ENCODE data around the gene SLF2.

Gene SLF2

DNA sequence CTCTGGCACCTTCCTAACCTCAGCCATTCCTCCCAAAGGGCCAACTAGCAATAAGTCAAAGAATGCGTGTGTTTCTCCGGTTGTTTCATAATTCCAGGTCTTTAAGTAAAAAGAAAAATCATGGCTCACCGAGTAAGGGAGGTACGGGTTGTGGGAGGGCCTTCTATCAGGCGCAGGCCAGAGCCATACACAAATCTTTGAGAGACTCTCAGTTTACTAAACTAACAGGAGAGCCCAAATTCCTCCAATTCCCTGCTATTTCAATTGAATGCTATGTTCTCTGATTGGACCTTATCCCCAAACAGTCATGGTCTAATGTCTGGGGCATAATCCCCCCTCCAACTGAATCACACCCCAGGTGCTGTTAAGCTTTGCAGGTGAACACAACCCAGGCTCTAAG is 26.2 kb upstream of the SLF2 start (continued):
- TF ChIP-seq TOX (CRISPR knock-in tag; IDR thresholded peaks at IDR 0.05; ENCODE audit: borderline replicate concordance) (no peak), ESRRG (CRISPR knock-in tag; IDR thresholded peaks at IDR 0.05) (no peak), SNAI2 (CRISPR knock-in tag; IDR thresholded peaks at IDR 0.05) (no peak), OSR1 (CRISPR knock-in tag; IDR thresholded peaks at IDR 0.05) (no peak), TSHZ2 (CRISPR knock-in tag; IDR thresholded peaks at IDR 0.05) (no peak), ZNF70 (CRISPR knock-in tag; IDR thresholded peaks at IDR 0.05) (no peak)

DNA sequence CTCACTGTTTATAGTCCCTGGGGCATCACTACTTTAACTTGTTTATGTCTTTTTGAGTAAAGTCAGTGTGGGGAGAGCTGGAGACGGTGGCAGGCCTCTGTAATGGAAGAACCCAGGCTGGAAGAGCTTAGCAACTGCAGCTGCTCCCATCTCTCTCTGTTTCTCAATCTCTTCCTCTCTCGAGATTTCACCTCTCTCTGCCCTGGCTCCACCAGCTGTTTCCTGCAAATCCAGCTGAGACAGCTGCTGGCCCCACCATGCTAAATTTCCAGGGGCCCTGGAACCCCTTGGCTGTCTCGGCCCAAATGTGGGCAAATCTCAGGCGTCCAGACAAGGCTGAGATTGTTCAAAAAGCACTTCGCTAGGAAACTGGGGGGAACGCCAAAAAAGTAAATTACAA is 25.8 kb upstream of the SLF2 start:
- no peak for ATAC-seq

GRCh38 chr10:100887761-100888296 is 24.9 kb upstream of the SLF2 start:
- no peak for ATAC-seq

More for the DNA sequence above, 25.8 kb upstream of the SLF2 start:
- TF ChIP-seq, protein P1, sequence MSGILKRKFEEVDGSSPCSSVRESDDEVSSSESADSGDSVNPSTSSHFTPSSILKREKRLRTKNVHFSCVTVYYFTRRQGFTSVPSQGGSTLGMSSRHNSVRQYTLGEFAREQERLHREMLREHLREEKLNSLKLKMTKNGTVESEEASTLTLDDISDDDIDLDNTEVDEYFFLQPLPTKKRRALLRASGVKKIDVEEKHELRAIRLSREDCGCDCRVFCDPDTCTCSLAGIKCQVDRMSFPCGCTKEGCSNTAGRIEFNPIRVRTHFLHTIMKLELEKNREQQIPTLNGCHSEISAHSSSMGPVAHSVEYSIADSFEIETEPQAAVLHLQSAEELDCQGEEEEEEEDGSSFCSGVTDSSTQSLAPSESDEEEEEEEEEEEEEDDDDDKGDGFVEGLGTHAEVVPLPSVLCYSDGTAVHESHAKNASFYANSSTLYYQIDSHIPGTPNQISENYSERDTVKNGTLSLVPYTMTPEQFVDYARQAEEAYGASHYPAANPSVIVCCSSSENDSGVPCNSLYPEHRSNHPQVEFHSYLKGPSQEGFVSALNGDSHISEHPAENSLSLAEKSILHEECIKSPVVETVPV (CRISPR knock-in tag; IDR thresholded peaks at IDR 0.05) = no peak
- TF ChIP-seq ARNTL (CRISPR knock-in tag; IDR thresholded peaks at IDR 0.05; ENCODE audit: borderline replicate concordance, low read depth) (no peak), ZNF565 (CRISPR knock-in tag; conservative IDR thresholded peaks at IDR 0.05; ENCODE audit: low read depth) (no peak), ZFP30 (CRISPR knock-in tag; IDR thresholded peaks at IDR 0.05) (no peak), CSDC2 (CRISPR knock-in tag; IDR thresholded peaks at IDR 0.05) (no peak)

More at GRCh38 chr10:100887761-100888296, 24.9 kb upstream of the SLF2 start:
- TF ChIP-seq, protein P1 (CRISPR knock-in tag; IDR thresholded peaks at IDR 0.05) = no peak
- no peak for TF ChIP-seq RARB (CRISPR knock-in tag; IDR thresholded peaks at IDR 0.05)
- TF ChIP-seq BACH2 (CRISPR knock-in tag; IDR thresholded peaks at IDR 0.05; ENCODE audit: borderline replicate concordance) = no peak
- TF ChIP-seq TSHZ2 (CRISPR knock-in tag; IDR thresholded peaks at IDR 0.05) = no peak
- TF ChIP-seq, protein P2, sequence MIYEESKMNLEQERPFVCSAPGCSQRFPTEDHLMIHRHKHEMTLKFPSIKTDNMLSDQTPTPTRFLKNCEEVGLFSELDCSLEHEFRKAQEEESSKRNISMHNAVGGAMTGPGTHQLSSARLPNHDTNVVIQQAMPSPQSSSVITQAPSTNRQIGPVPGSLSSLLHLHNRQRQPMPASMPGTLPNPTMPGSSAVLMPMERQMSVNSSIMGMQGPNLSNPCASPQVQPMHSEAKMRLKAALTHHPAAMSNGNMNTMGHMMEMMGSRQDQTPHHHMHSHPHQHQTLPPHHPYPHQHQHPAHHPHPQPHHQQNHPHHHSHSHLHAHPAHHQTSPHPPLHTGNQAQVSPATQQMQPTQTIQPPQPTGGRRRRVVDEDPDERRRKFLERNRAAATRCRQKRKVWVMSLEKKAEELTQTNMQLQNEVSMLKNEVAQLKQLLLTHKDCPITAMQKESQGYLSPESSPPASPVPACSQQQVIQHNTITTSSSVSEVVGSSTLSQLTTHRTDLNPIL (CRISPR knock-in tag; IDR thresholded peaks at IDR 0.05; ENCODE audit: low read depth) = no peak
- TF ChIP-seq ZNF565 (CRISPR knock-in tag; conservative IDR thresholded peaks at IDR 0.05; ENCODE audit: low read depth) = no peak
- TF ChIP-seq CSDC2 (CRISPR knock-in tag; IDR thresholded peaks at IDR 0.05) = no peak
- no peak for TF ChIP-seq ARNTL (CRISPR knock-in tag; IDR thresholded peaks at IDR 0.05; ENCODE audit: borderline replicate concordance, low read depth)
- no peak for TF ChIP-seq TCF4 (CRISPR knock-in tag; IDR thresholded peaks at IDR 0.05; ENCODE audit: borderline replicate concordance)
- TF ChIP-seq PPARA (CRISPR knock-in tag; IDR thresholded peaks at IDR 0.05; ENCODE audit: borderline replicate concordance) = no peak
- TF ChIP-seq ZNF70 (CRISPR knock-in tag; IDR thresholded peaks at IDR 0.05) = no peak
- no peak for TF ChIP-seq TOX (CRISPR knock-in tag; IDR thresholded peaks at IDR 0.05; ENCODE audit: borderline replicate concordance)
- TF ChIP-seq ZC3H10 (CRISPR knock-in tag; IDR thresholded peaks at IDR 0.05) = no peak
- no peak for TF ChIP-seq OSR1 (CRISPR knock-in tag; IDR thresholded peaks at IDR 0.05)
- no peak for TF ChIP-seq GLIS3 (CRISPR knock-in tag; IDR thresholded peaks at IDR 0.05)
- TF ChIP-seq ISL1 (CRISPR knock-in tag; IDR thresholded peaks at IDR 0.05) = no peak
- TF ChIP-seq ESRRG (CRISPR knock-in tag; IDR thresholded peaks at IDR 0.05) = no peak
